ENCODE data around the gene LIN7A. TPM values are rescaled to one million over a fixed set of nuclear protein-coding genes. Genes with fewer than 3 reads are reported as not detected.

Gene LIN7A
- polyA plus RNA-seq (2012; ENCODE audit: insufficient read depth, insufficient read length) = not detected

GRCh38 chr12:80937391-80938238, at the start of gene LIN7A:
LIN7A (minus strand) TSS chr12:80937934; CDS start chr12:80937722, 212 bp downstream.
- no peak for DNase-seq (ENCODE audit: low read depth, low spot score)
- no peak within 1 kb of the TSS for H3K4me3 ChIP-seq (ENCODE audit: low read length)

GRCh38 chr12:80986224-80986623, 48.5 kb upstream of the LIN7A start:
- H3K4me3 ChIP-seq (ENCODE audit: low read length) = no peak overlapping the region
- no peak for DNase-seq (ENCODE audit: low read depth, low spot score)

- H3K4me3 ChIP-seq (ENCODE audit: low read length) = no peak overlapping the region
- no peak for DNase-seq (ENCODE audit: low read depth, low spot score)
Observed at GRCh38 chr12:80979816-80980215, 42.1 kb upstream of the LIN7A start.

GRCh38 chr12:80979251-80979650, 41.5 kb upstream of the LIN7A start:
- DNase-seq (ENCODE audit: low read depth, low spot score) = no peak
- no peak overlapping the region for H3K4me3 ChIP-seq (ENCODE audit: low read length)

GRCh38 chr12:80977346-80977745, 39.6 kb upstream of the LIN7A start:
- DNase-seq (ENCODE audit: low read depth, low spot score) = no peak
- H3K4me3 ChIP-seq (ENCODE audit: low read length) = no peak overlapping the region

GRCh38 chr12:80968326-80968725, 30.6 kb upstream of the LIN7A start:
- no peak for DNase-seq (ENCODE audit: low read depth, low spot score)
- H3K4me3 ChIP-seq (ENCODE audit: low read length) = no peak overlapping the region

GRCh38 chr12:80967565-80967964, 29.8 kb upstream of the LIN7A start:
- H3K4me3 ChIP-seq (ENCODE audit: low read length) = no peak overlapping the region
- no peak for DNase-seq (ENCODE audit: low read depth, low spot score)

GRCh38 chr12:80966001-80966400, 28.3 kb upstream of the LIN7A start:
- DNase-seq (ENCODE audit: low read depth, low spot score) = no peak

GRCh38 chr12:80958162-80958561, 20.4 kb upstream of the LIN7A start:
- no peak for DNase-seq (ENCODE audit: low read depth, low spot score)
- no peak overlapping the region for H3K4me3 ChIP-seq (ENCODE audit: low read length)

More at GRCh38 chr12:80966001-80966400, 28.3 kb upstream of the LIN7A start:
- no peak overlapping the region for H3K4me3 ChIP-seq (ENCODE audit: low read length)

GRCh38 chr12:80954857-80955520, 17.3 kb upstream of the LIN7A start:
- H3K4me3 ChIP-seq (ENCODE audit: low read length) = no peak overlapping the region
- no peak for DNase-seq (ENCODE audit: low read depth, low spot score)

- no peak for DNase-seq (ENCODE audit: low read depth, low spot score)
Observed at GRCh38 chr12:80952443-80952842, 14.7 kb upstream of the LIN7A start.

GRCh38 chr12:80946591-80946990, 8.9 kb upstream of the LIN7A start:
- DNase-seq (ENCODE audit: low read depth, low spot score) = no peak
- H3K4me3 ChIP-seq (ENCODE audit: low read length) = no peak overlapping the region

More at GRCh38 chr12:80952443-80952842, 14.7 kb upstream of the LIN7A start:
- no peak overlapping the region for H3K4me3 ChIP-seq (ENCODE audit: low read length)

- H3K4me3 ChIP-seq (ENCODE audit: low read length) = no peak overlapping the region
- DNase-seq (ENCODE audit: low read depth, low spot score) = no peak
Observed at GRCh38 chr12:80943338-80943737, 5.6 kb upstream of the LIN7A start.

- no peak for DNase-seq (ENCODE audit: low read depth, low spot score)
- no peak overlapping the region for H3K4me3 ChIP-seq (ENCODE audit: low read length)
Observed at GRCh38 chr12:80941916-80942315, 4.2 kb upstream of the LIN7A start.

- H3K4me3 ChIP-seq (ENCODE audit: low read length) = no peak overlapping the region
- DNase-seq (ENCODE audit: low read depth, low spot score) = no peak
Observed at GRCh38 chr12:80939231-80939950, 1.7 kb upstream of the LIN7A start.

- DNase-seq (ENCODE audit: low read depth, low spot score) = no peak
- H3K4me3 ChIP-seq (ENCODE audit: low read length) = no peak overlapping the region
Observed at GRCh38 chr12:80938397-80938796, 663 bp upstream of the LIN7A start.

- no peak overlapping the region for H3K4me3 ChIP-seq (ENCODE audit: low read length)
- DNase-seq (ENCODE audit: low read depth, low spot score) = no peak
Observed at GRCh38 chr12:80936642-80937390, 918 bp downstream of the LIN7A start.

- DNase-seq (ENCODE audit: low read depth, low spot score) = no peak
- H3K4me3 ChIP-seq (ENCODE audit: low read length) = no peak overlapping the region
Observed at GRCh38 chr12:80936353-80936641, 1.4 kb downstream of the LIN7A start.

GRCh38 chr12:80935111-80935510, 2.6 kb downstream of the LIN7A start:
- no peak for DNase-seq (ENCODE audit: low read depth, low spot score)
- H3K4me3 ChIP-seq (ENCODE audit: low read length) = no peak overlapping the region
